Small intestine (tissue), 7 donors: ENCODE results near the gene TNS3. TPM values are rescaled to one million over a fixed set of nuclear protein-coding genes. Genes with fewer than 3 reads are reported as not detected.

Experiments used
- DNase-seq, 2 donors: peaks; one replicate each; pipeline versions ENCODE4 v3.0.0 to v3.0.0-alpha.2; 2013
- FAIRE-seq: peaks from 2 replicates; lab custom pipeline; 2012; peaks lifted over from hg19 to GRCh38; lab: Jason Lieb, UNC
- H3K27ac ChIP-seq, 3 donors: one replicate each; pipeline ENCODE4 v1.5.1; 2013; ENCODE audit warnings: low read length in 2 of 3, mild to moderate bottlenecking in 2 of 3, control low read depth in 1 of 3, inconsistent platforms in 1 of 3, low read depth in 1 of 3, moderate library complexity in 1 of 3
- H3K27me3 ChIP-seq, 3 donors: one replicate each; pipeline ENCODE4 v1.6.1; 2013; ENCODE audit warnings: low read length in 3 of 3, inconsistent platforms in 1 of 3; ENCODE audit not compliant: control insufficient read depth in 3 of 3, insufficient read depth in 3 of 3
- H3K36me3 ChIP-seq, 3 donors: one replicate each; pipeline ENCODE4 v1.6.1; 2013; ENCODE audit warnings: low read length in 3 of 3, inconsistent platforms in 1 of 3, low read depth in 1 of 3, mild to moderate bottlenecking in 1 of 3, moderate library complexity in 1 of 3; ENCODE audit not compliant: control insufficient read depth in 3 of 3, insufficient read depth in 2 of 3
- H3K4me1 ChIP-seq, 3 donors: one replicate each; pipeline ENCODE4 v1.6.1; 2013; ENCODE audit warnings: low read length in 2 of 3, inconsistent platforms in 1 of 3, low read depth in 1 of 3, mild to moderate bottlenecking in 1 of 3, moderate library complexity in 1 of 3; ENCODE audit not compliant: control insufficient read depth in 3 of 3, insufficient read depth in 2 of 3
- H3K4me3 ChIP-seq, 3 donors: one replicate each; pipeline ENCODE4 v1.5.1; 2013; ENCODE audit warnings: low read length in 3 of 3, control low read depth in 1 of 3, inconsistent platforms in 1 of 3, low read depth in 1 of 3, mild to moderate bottlenecking in 1 of 3, moderate library complexity in 1 of 3
- H3K9me3 ChIP-seq, 2 donors: one replicate each; pipeline ENCODE4 v1.6.1; 2013; ENCODE audit warnings: low read depth in 1 of 2, low read length in 1 of 2; ENCODE audit not compliant: control insufficient read depth in 2 of 2, insufficient read depth in 1 of 2
- WGBS, 3 donors: extraction: QIAGEN DNeasy Blood & Tissue Kit; methylation state at CpG; one replicate each; pipeline ENCODE4 v1.1.7; 2013; 5-methylcytosine and 5-hydroxymethylcytosine counted together
- polyA plus RNA-seq, 4 donors: library from polyadenylated mRNA; stranded (reverse) in 3 of 4; unstranded in 1 of 4; fragments of 200-250 nt in 3 of 4; fragments of 120-200 nt in 1 of 4; gene quantifications; one replicate each; pipeline versions ENCODE4 v1.2.1 to v1.2.3, GENCODE V29; 2013
- donor health status: healthy with polysubstance abuse.
- donor health status: control.
- donor health status: control.
- donor health status: Bipolar disorder and iron deficiency.
- donor health status: healthy.

TNS3 gene
- polyA plus RNA-seq, 4 donors: 17.2 to 67.1 (median 27.3) TPM

DNA sequence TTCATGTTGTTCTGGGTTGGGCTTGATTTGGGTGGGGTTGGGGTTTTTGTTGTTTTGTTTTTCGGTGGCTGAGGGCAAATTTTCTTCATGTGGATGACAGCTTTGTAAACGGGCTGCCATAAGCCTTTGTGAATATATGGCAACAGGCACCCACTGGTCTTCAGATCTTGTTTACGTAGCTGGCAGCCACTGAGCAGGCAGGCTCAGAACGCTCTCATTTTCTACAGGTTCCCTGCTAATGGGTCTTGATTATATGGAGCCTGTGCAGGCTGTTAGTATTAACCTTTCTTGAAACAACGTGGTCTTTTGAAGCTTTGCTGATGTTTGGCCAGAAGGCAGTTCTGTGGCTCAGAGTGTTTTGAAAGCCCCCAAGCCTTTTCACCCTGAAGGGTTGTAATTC is 199.7 kb downstream of the TNS3 start:
- no peaks in the 10 kb centered on the region for H3K27me3 ChIP-seq
- H3K4me3 ChIP-seq: no peak overlapping the region
- peaks cover 0 to 69% (median 0%) of the 10 kb centered on the region in 3 donors for H3K36me3 ChIP-seq
- H3K9me3 ChIP-seq: no peaks in the 10 kb centered on the region
- no peak for FAIRE-seq
- H3K27ac ChIP-seq: no peak overlapping the region
- 47 to 55% (median 47%) methylated on average over 5 of the region's 5 CpGs for WGBS, 3 donors
- DNase-seq: no peak
- peaks cover 0 to 65% (median 16%) of the 10 kb centered on the region in 3 donors for H3K4me1 ChIP-seq

DNA sequence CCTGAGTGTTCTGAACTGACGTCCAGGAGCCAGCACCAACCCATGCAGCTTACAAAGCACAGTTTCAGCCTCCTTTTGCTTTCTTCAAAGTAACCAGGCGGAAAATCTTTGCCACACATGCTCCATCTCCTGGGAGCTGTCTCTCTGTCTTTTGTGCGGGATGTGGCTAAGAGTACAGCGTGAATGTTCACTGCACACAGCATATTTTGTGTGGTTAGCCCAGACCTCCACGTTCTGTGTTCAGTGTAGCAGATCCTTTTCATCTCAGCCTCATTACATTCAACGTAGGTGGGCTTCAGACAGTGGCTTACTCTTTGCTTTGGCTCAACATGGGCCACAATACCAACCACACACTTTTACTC is 200.8 kb downstream of the TNS3 start:
- 18 to 60% (median 25%) methylated on average over 6 of the region's 6 CpGs for WGBS, 3 donors
- Histone ChIP-seq H3K36me3 (peaks cover 0 to 70% (median 0%) of the 10 kb centered on the region in 3 donors), H3K27ac (peak overlapping the region; percentile 79 to 88 (median 82)), H3K27me3 (no peaks in the 10 kb centered on the region), H3K9me3 (no peaks in the 10 kb centered on the region), H3K4me3 (no peak overlapping the region), H3K4me1 (peaks cover 0 to 60% (median 14%) of the 10 kb centered on the region in 3 donors)
- no peak for DNase-seq
- FAIRE-seq: no peak

DNA sequence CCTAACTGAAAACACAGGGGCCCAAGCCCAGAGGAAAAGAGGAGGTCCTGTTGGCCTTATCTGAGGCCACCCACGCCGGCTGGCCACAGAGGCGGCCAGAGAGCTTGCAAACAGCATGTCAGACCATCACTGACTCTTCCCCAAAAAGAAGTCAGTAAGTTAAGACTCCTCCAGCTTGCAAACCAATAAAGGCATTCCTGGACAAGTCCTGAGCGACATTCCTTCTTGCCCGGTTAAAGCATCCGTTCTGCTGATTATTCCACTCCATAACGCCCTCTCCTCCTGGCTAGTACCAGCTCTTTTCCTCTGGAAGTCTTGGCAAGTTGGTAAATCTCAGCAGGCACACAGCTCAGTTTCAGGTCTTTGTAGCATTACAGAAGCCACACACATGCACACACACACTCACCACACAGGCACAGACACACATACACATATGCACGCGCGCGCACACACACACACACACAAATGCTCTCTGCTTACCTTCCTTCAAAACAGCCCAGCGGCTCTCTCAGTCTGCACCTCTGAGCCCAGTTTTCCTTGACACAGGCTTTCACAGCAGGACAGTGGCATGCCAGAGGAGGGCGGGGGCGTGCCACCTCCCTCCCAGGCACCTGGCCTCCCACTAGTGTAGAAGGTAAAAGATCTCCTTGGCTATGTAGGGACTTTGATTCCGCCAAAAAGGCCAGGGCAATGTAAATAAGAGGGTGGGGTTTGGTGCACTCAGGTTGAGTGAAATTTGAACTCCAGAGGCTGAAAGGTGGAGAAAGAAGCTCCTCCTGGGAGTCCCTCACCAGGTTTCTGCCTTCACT is 201.4 kb downstream of the TNS3 start:
- H3K4me1 ChIP-seq: peaks cover 0 to 54% (median 12%) of the 10 kb centered on the region in 3 donors
- FAIRE-seq (no peak), DNase-seq (peak; percentile 82 to 94)
- H3K9me3 ChIP-seq: no peaks in the 10 kb centered on the region
- H3K27ac ChIP-seq: peak overlapping the region; percentile 79 to 88 (median 82)
- 12 to 56% (median 26%) methylated on average over 15 of the region's 15 CpGs for WGBS, 3 donors
- H3K27me3 ChIP-seq: no peaks in the 10 kb centered on the region
- H3K4me3 ChIP-seq: peak overlapping the region in 1 of 3 donors; percentile 42
- H3K36me3 ChIP-seq: peaks cover 0 to 69% (median 0%) of the 10 kb centered on the region in 3 donors

DNA sequence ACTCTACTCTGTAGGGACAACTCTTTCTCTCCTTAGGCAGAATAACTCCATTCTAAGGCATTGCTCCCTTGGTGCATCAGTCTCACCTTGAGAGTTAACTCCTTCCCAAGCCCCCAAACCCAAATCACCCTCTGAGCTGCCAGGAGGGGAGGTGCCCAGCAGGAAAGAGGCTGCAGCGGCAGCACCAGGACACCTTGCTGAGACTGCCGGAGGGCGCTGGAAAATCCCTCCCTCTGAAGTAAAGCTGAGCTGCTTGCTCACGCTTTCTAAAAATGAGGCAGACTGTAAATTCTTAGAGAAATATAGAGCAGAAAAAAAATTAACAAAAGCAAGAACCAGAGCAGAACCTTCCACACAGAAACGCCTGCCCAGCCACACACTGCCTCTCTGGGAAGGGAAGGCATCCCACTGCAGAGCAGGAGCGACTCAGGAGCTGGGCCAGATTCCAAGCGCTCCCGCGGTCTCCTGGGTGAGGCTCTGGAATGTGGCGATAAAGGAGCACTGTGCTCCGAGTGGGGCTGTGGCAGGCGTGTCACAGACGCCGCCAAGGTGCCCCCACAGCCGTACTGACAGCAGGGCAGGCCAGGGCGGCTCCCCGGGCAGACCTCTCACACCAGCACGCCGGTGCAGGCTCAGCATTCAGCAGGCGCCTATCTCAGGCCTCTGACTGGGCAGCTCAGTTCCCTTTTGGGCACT is 202.1 kb downstream of the TNS3 start:
- Histone ChIP-seq H3K9me3 (no peaks in the 10 kb centered on the region), H3K4me3 (peak overlapping the region in 1 of 3 donors; percentile 42), H3K27ac (peak overlapping the region; percentile 79 to 88 (median 82)), H3K4me1 (peaks cover 0 to 47% (median 8%) of the 10 kb centered on the region in 3 donors), H3K27me3 (no peaks in the 10 kb centered on the region), H3K36me3 (peaks cover 0 to 62% (median 0%) of the 10 kb centered on the region in 3 donors)
- DNase-seq: peak; percentile 78 to 94
- WGBS, 3 donors: 18 to 46% (median 29%) methylated on average over 20 of the region's 20 CpGs
- FAIRE-seq: no peak

DNA sequence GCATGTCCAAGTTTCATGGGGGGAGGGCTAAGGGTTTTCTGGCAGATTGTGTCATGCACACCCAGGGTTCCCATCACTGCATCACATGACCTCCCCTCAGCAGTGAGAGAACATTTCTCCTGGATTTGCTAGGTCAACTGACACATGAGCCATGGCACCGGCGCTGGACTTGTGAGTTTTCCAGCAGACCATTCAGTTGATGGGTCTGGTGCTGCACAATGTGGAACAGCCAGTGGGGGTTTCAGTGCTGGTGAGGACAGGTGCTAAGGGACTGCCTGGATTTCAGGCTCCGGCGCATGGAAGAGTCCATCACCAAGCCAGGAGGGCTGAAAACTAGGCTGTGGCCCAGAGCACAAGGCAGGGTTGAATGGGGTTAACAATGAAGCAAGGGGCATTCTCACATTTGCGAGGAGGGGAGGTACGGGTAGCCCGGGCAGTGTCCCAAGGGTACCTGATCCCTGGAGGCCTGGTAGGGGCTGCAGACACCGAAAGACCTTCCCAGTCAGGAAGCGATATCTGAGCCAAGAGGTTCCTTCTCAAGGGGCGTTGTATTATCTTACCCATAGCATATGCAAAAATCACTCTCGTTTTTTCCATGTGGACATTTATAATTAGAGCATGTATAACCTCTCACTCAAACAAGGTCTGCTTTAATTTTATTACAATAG is 203.0 kb downstream of the TNS3 start:
- Histone ChIP-seq H3K27me3 (no peaks in the 10 kb centered on the region), H3K9me3 (no peaks in the 10 kb centered on the region), H3K36me3 (peaks cover 0 to 60% (median 0%) of the 10 kb centered on the region in 3 donors), H3K4me1 (peaks cover 0 to 38% (median 2%) of the 10 kb centered on the region in 3 donors), H3K27ac (no peak overlapping the region), H3K4me3 (no peak overlapping the region)
- DNase-seq (no peak), FAIRE-seq (no peak)
- WGBS, 3 donors: 91 to 94% (median 94%) methylated on average over 11 of the region's 11 CpGs

DNA sequence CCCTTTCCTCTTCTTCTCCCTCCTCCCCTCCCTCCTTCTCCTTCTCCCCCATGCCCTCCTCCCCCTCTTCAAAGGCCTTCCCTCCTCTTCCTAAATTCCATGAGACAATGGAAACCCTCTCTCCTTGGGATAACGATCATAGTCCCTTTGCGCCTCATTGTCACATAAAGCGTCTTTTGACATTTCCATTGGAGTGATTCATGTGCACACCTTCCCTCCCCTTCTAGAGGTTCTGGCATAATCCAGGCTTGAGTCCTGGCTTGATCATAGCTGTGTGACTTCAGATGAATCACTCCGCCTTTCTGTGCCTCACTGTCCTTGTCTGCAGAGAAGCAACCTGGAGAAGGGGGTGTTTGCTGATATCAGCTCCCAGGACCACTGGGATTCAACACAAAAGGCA is 204.2 kb downstream of the TNS3 start:
- Histone ChIP-seq H3K27me3 (no peaks in the 10 kb centered on the region), H3K9me3 (no peaks in the 10 kb centered on the region), H3K36me3 (peaks cover 0 to 58% (median 0%) of the 10 kb centered on the region in 3 donors), H3K4me3 (no peak overlapping the region), H3K4me1 (peaks cover 0 to 40% (median 3%) of the 10 kb centered on the region in 3 donors), H3K27ac (no peak overlapping the region)
- WGBS, 3 donors: 90 to 91% (median 90%) methylated on average over 4 of the region's 4 CpGs
- DNase-seq (no peak), FAIRE-seq (no peak)

DNA sequence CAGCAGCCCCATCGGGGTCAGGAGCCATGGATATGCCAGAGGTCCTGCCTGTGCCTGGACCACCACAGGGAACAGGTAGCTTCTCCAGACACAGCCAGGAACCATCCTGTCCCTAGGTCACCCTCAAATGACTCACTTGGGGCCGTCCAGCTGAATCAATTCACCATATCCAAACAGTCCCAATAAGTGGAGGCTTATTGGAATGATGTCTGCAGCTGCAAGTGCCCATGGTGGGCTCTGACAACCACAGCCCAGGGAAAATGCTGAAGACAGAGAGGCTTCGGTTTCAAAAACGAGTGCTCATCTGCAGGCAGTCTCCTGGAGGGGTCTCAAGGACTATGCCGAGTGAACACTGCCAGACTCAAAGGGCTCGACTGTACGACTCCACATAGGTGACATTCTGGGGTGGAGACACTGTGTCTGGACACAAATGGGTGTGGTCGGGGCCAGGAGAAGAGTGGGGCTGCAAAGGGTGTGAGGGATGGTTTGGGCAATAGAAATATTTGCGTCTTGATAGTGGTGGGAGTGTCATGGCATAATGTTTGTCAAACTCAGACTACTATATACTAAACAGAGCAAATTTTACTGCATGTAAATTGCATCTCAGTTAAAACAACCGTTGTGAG is 204.8 kb downstream of the TNS3 start:
- Histone ChIP-seq H3K4me1 (peaks cover 0 to 40% (median 6%) of the 10 kb centered on the region in 3 donors), H3K27me3 (no peaks in the 10 kb centered on the region), H3K9me3 (no peaks in the 10 kb centered on the region), H3K4me3 (no peak overlapping the region), H3K36me3 (peaks cover 0 to 54% (median 0%) of the 10 kb centered on the region in 3 donors), H3K27ac (no peak overlapping the region)
- DNase-seq (no peak), FAIRE-seq (no peak)
- WGBS, 3 donors: 74 to 85% (median 81%) methylated on average over 10 of the region's 10 CpGs
